BE2C (cell line): ENCODE data around the gene RHCG.
"Not testable (repeated sequence)": the region's sequence is repeated elsewhere in the genome, so short reads cannot be mapped to it uniquely, and the experiment has no call there.

Experiments used
- DNase-seq: peaks from one replicate; pipeline ENCODE4 v3.0.0-alpha.2; 2020
- H3K27me3 ChIP-seq: fragments of 250-450 bp; sonication (Bioruptor Pico); 2 replicates; pipeline ENCODE4 v1.5.1; 2020; ENCODE audit warnings: mild to moderate bottlenecking
- H3K36me3 ChIP-seq: fragments of 250-450 bp; sonication (Bioruptor Pico); 2 replicates; pipeline ENCODE4 v1.5.1; 2020; ENCODE audit warnings: mild to moderate bottlenecking
- H3K4me1 ChIP-seq: fragments of 250-450 bp; sonication (Bioruptor Pico); 2 replicates; pipeline ENCODE4 v1.5.1; 2020
- H3K4me3 ChIP-seq: 2 replicates; pipeline ENCODE4 v1.5.1; 2011; ENCODE audit warnings: low read depth, low read length
- H3K9me3 ChIP-seq: fragments of 250-450 bp; sonication (Bioruptor Pico); 2 replicates; pipeline ENCODE4 v1.5.1; 2020
- TF ChIP-seq, protein P1 (sequence below): IDR thresholded peaks from 2 replicates; pipeline ENCODE4 v1.5.1; 2012; ENCODE audit warnings: mild to moderate bottlenecking, low read depth, low read length

The RHCG gene

DNA sequence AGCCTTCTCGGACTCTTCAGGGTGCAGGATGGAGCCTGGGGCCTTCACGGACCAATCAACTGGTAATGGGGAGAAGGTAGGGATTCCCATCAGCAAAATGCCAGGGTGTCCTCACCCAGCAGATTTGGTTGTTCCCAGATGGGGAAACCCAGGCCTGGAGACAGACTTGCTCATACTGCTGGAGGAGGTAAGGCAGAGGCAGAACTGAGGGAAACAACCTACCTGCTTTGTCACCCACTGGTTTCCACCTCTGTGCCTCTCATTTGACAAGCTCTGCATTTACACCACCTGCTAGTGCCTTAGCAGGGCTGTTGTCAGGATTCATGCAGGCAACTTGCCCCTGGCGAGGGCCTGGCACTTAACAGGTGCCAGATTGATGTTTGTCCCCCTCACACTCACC lies 15.9 kb downstream of the RHCG start:
- H3K9me3 ChIP-seq, result no peaks in the 10 kb centered on the region
- H3K4me3 ChIP-seq, result no peak overlapping the region
- no peaks in the 10 kb centered on the region for H3K36me3 ChIP-seq
- TF ChIP-seq, protein P1, sequence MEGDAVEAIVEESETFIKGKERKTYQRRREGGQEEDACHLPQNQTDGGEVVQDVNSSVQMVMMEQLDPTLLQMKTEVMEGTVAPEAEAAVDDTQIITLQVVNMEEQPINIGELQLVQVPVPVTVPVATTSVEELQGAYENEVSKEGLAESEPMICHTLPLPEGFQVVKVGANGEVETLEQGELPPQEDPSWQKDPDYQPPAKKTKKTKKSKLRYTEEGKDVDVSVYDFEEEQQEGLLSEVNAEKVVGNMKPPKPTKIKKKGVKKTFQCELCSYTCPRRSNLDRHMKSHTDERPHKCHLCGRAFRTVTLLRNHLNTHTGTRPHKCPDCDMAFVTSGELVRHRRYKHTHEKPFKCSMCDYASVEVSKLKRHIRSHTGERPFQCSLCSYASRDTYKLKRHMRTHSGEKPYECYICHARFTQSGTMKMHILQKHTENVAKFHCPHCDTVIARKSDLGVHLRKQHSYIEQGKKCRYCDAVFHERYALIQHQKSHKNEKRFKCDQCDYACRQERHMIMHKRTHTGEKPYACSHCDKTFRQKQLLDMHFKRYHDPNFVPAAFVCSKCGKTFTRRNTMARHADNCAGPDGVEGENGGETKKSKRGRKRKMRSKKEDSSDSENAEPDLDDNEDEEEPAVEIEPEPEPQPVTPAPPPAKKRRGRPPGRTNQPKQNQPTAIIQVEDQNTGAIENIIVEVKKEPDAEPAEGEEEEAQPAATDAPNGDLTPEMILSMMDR, result no peak
- DNase-seq, result no peak
- H3K4me1 ChIP-seq, result no peaks in the 10 kb centered on the region
- no peaks in the 10 kb centered on the region for H3K27me3 ChIP-seq

DNA sequence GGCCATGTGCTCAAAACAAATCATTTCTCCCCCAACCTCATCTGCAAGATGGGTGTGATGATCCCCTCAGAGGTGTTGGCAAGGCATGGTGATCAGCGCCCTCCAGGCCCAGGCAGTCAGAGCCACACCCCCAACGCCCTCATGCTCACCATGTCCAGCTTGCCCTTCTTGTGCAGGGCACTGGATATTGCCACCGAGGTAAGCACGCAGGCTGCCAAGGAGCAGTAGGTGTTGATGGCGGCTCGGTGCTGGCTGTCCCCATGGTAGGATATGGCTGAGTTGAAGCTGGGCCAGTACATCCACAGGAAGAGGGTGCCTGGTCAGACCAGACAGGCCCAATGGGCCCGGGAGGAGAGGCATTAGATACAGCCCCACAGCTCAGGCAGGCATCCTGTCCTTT lies 17.2 kb downstream of the RHCG start:
- no peaks in the 10 kb centered on the region for H3K36me3 ChIP-seq
- DNase-seq, result no peak
- no peaks in the 10 kb centered on the region for H3K27me3 ChIP-seq
- H3K4me3 ChIP-seq, result no peak overlapping the region
- no peaks in the 10 kb centered on the region for H3K9me3 ChIP-seq
- no peaks in the 10 kb centered on the region for H3K4me1 ChIP-seq
- TF ChIP-seq, protein P1, result no peak

DNA sequence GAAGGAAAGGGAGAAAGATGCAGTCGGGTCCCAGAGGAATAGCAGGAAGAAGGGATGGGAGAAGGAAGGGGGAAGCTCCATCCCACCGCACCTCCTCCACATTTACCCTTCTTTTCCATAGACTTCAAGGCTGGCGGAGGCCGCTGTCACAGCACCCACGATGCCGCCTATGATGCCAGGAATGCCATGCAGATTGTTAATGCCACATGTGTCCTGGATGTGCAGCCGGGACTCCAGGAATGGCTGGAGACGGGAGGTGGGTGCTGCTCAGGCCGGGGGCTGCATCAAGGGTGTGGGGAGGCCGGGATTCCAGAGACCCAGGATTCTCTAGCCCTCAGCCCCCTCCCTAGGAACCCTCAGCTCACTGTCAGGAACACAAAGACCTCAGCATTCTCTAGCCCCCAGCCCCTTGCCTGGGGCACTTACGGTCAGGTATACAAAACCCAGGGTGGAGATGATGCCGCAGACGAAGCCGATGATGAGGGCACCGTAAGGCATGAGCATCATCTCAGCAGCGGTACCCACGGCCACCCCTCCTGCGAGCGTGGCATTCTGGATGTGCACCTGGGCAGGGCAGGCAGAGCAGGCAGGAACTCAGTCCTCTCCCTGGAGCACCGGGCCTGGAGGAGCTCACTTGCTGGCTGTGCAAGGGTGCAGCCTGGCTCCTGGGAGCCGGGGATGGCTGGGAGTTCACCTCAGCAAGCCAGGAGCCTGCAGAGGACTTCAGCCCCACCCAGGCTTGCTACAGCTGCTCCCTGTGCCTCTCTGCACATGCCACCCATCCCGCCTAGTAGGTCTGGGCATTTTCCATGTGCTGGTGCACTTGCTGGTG lies 18.8 kb downstream of the RHCG start:
- no peak for DNase-seq
- no peaks in the 10 kb centered on the region for H3K36me3 ChIP-seq
- H3K4me1 ChIP-seq, result no peaks in the 10 kb centered on the region
- H3K27me3 ChIP-seq, result no peaks in the 10 kb centered on the region
- H3K9me3 ChIP-seq, result no peaks in the 10 kb centered on the region
- TF ChIP-seq, protein P1, result no peak
- no peak overlapping the region for H3K4me3 ChIP-seq

DNA sequence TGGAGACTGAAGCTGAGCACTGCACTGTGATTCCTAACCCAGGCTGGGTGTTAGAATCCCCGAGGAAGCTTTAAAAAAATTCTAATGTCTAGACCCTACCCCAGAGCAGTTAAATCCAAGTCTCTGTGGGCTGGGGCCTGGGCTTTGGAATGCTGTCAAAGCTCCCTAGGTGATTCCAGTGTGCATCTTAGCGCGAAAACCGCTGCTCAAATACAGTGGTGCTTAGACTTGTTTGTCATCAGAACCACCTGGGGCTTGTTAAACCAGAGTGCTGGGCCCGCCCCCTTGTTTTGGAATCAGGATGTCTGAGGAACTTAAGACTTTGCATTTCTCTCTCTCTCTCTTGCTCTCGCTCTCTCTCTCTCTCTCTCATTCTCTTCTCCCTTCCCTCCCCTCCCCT lies 20.7 kb downstream of the RHCG start:
- no peaks in the 10 kb centered on the region for H3K36me3 ChIP-seq
- TF ChIP-seq, protein P1, result no peak
- H3K4me1 ChIP-seq, result no peaks in the 10 kb centered on the region
- H3K9me3 ChIP-seq, result no peaks in the 10 kb centered on the region
- H3K27me3 ChIP-seq, result no peaks in the 10 kb centered on the region
- no peak overlapping the region for H3K4me3 ChIP-seq
- DNase-seq, result no peak

DNA sequence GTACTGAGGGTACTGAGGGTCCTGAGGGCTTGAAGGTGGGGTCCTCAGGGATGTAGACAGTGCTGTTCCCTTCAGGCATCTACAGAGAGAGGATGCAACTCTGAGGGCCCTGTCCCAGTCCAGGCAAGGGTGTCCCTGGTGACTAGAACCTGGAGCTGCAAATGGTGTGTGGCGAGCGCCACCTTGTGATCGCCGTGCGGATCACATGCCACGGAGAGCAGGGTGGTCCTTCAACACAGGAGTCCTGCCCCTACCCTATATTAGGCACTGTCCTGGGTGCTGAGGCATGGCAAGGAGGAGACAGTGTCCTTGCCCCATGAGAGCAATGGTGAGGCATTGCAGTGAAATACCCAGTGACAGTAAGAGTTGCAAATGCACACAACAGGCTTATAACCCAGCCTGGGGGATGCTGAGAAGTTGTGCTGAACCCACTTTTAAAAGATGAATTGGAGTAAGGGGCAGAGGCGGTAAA lies 23.6 kb downstream of the RHCG start:
- TF ChIP-seq, protein P1, result peak; percentile 90
- H3K9me3 ChIP-seq, result no peaks in the 10 kb centered on the region

DNA sequence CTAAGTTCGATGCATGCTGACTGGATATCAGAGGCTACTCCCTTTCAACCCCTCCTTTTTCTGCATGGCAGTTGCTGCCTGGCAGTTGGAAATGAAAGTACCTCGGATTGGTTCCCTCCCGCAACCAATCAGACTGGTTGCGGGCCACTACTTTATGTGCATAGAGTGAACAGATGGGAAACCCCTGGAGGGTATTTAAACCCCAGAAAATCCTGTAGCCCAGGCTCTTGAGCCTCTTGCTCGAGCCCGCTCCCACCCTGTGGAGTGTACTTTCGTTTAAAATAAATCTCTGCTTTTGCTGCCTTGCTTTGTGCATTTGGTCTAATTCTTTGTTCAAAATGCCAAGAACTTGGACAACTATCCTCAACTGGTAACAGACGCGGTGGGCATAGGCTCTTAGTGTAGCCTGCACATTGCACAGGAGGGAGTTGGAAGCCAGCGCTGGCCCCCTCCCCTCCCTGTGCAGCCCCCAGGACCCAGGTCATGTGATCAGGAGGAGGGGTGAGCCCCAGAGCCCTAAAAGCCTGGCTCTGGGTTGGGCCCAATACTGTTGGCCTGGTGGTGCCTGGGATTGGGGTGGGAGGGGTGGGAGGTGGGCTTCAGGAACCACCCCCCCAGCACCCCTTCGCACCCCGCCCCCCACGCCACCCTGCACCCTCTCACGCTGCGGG lies 26.8 kb downstream of the RHCG start:
- TF ChIP-seq, protein P1, result no peak
- Histone ChIP-seq H3K9me3 (no peaks in the 10 kb centered on the region), H3K4me1 (no peaks in the 10 kb centered on the region), H3K4me3 (no peak overlapping the region), H3K36me3 (no peaks in the 10 kb centered on the region), H3K27me3 (no peaks in the 10 kb centered on the region)
- no peak for DNase-seq

More for the DNA sequence above, 23.6 kb downstream of the RHCG start:
- Histone ChIP-seq H3K4me1 (no peaks in the 10 kb centered on the region), H3K4me3 (no peak overlapping the region), H3K36me3 (no peaks in the 10 kb centered on the region), H3K27me3 (no peaks in the 10 kb centered on the region)
- peak; percentile 82 for DNase-seq

DNA sequence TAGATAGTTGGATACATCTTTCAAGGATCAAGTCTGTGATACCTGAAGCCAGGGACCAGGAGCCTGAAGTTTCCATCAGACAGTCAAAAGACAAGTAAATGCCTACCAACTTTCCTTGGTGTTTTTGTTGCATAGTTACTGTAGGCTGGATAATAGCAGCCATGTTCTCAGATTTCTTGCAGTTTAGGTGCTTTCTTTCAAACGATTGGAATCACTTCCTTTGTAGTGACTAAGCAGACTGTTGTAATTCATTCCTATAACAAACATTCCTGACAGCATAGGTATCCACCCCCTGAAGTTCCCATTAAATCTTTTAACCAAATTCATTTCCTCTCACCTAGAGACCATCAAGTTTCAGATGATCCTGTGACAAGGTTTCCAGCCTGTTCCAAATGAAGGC lies 27.6 kb downstream of the RHCG start:
- H3K9me3 ChIP-seq, H3K27me3 ChIP-seq, H3K4me1 ChIP-seq, H3K36me3 ChIP-seq, H3K4me3 ChIP-seq, DNase-seq: not testable (repeated sequence)
